Activated B cell treated with CpG ODN at 0.5 μM for 24 hours (primary cell): ENCODE results near the gene S100A12. TPM values are rescaled to one million over a fixed set of nuclear protein-coding genes. Genes with fewer than 3 reads are reported as not detected.
"Not testable (repeated sequence)": the region's sequence is repeated elsewhere in the genome, so short reads cannot be mapped to it uniquely, and the experiment has no call there.

ENCODE experiments used
- ATAC-seq: fragments of 200-7000 bp; cut with Tn5 transposase; one replicate; pipeline ENCODE4 v1.10.0; 2021; ENCODE audit warnings: low read depth, mild to moderate bottlenecking, moderate library complexity
- CTCF ChIA-PET: fragments of 350-600 bp; sonication (Branson Sonifier 250); formaldehyde crosslinking; loops from one replicate; lab custom pipeline; 2021; ENCODE audit warnings: antibody characterized with exemption; lab: Charles Lee
- POLR2A ChIA-PET: fragments of 350-600 bp; sonication (Branson Sonifier 250); formaldehyde crosslinking; loops from one replicate; lab custom pipeline; 2021; ENCODE audit warnings: antibody characterized with exemption; lab: Charles Lee
- DNase-seq: peaks from one replicate; pipeline ENCODE4 v3.0.0; 2022
- H3K27ac Mint-ChIP-seq: one replicate; pipeline ENCODE4 v1.8.0; 2020; ENCODE audit warnings: mixed read lengths
- H3K27me3 Mint-ChIP-seq: one replicate; pipeline ENCODE4 v1.8.0; 2021; ENCODE audit warnings: mixed read lengths
- H3K36me3 Mint-ChIP-seq: one replicate; pipeline ENCODE4 v1.8.0; 2021; ENCODE audit warnings: low read depth, mixed read lengths
- H3K4me1 Mint-ChIP-seq: one replicate; pipeline ENCODE4 v1.8.0; 2021; ENCODE audit warnings: mixed read lengths
- H3K4me3 Mint-ChIP-seq: one replicate; pipeline ENCODE4 v1.8.0; 2020; ENCODE audit warnings: mild to moderate bottlenecking, mixed read lengths
- H3K9me3 Mint-ChIP-seq: one replicate; pipeline ENCODE4 v1.8.0; 2020; ENCODE audit warnings: mixed read lengths
- CTCF ChIP-seq: fragments of 200-600 bp; IDR thresholded peaks from one replicate; pipeline ENCODE4 v1.8.0; 2022; ENCODE audit warnings: antibody characterized with exemption, mild to moderate bottlenecking
- intact Hi-C: fragments of 100-400 bp; cut with micrococcal nuclease; formaldehyde crosslinking; loops from one replicate; pipeline ENCODE4 v1.15.1; 2024
- total RNA-seq: library from RNA; stranded (reverse); gene quantifications from 2 replicates; pipeline ENCODE4 v1.2.3, GENCODE V29; 2022

The S100A12 gene
- total RNA-seq, 1 donor from 2014 or later, result not detected

DNA sequence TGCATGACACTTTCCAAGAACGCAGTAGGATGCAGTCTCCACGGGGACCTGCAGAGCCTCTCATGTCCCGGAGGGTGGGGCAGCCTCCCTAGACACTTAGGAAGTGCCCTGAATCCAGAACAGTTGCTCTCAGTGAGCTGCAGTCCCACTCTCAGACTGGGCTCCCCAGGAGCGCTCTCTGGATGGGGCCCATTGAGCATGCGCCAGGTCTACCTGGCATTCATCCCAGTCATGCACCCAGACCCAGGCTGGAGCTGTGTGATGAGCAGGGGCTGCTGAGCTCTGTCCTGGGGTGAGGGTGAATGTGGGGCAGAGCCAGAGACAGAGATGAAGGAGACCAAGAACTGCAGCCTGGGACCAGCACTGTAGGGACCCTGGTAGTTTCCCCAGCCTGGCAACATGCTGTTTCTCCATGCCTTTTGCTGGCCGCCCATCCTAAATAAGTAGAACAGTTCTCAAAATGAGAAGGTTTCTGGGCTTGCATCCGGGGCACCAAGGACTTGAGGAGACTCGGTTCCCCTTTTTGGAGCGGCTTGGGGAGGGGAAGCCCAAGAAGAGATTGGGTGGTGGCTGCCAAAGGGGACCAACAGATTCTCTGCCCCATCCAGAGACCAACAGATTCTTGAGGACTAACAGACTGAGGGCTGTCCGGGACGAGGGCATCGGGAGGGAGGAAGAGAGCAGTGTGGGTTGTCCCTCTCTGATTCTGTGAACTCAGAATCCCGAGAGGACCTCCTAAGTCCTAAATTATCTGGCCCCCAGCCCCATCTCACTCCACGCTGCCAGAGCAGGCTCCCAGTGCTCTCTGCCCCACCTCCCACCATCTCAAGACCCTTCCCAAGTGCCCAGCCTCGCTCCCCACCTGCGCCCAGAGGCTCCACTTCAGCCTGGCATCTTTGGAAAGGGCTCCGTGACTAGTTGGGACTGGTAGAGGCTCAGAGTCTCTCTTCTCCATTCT, 25.8 kb downstream of the S100A12 start:
- ChIA-PET POLR2A (no interaction called here), CTCF (interaction anchor here (6.0 kb wide), 1 partner anchor 145 kb away, joined by 67 read pairs; no protein-coding TSS in a partner anchor)
- no peak for DNase-seq
- Mint-ChIP-seq H3K27ac (no peak overlapping the region), H3K36me3 (no peaks in the 10 kb centered on the region), H3K4me1 (peaks cover 18% of the 10 kb centered on the region), H3K4me3 (no peak overlapping the region), H3K27me3 (peaks cover 32% of the 10 kb centered on the region), H3K9me3 (no peaks in the 10 kb centered on the region)
- ATAC-seq, result no peak
- intact Hi-C loops, result no loop called here
- TF ChIP-seq CTCF, result no peak

GRCh38 chr1:153348511-153349362, 26.7 kb downstream of the S100A12 start, which contains the start of gene PGLYRP4:
TSS of gene PGLYRP4 (minus strand) at chr1:153348841. CDS start at chr1:153347932, 909 bp downstream.
- Mint-ChIP-seq H3K4me3 (no peak within 1 kb of the TSS), H3K27me3 (peaks cover 38% of the 10 kb centered on the region), H3K4me1 (peaks cover 21% of the 10 kb centered on the region), H3K27ac (no peak within 1 kb of the TSS), H3K9me3 (no peaks in the 10 kb centered on the region), H3K36me3 (no peaks in the 10 kb centered on the region)
- intact Hi-C loops, result no loop called here
- ATAC-seq, result no peak
- CTCF ChIA-PET, result interaction anchor here (1.0 kb wide), 1 partner anchor 147 kb away, joined by 3 read pairs; no protein-coding TSS in a partner anchor
- TF ChIP-seq CTCF, result no peak
- POLR2A ChIA-PET, result no interaction called here
- no peak for DNase-seq

DNA sequence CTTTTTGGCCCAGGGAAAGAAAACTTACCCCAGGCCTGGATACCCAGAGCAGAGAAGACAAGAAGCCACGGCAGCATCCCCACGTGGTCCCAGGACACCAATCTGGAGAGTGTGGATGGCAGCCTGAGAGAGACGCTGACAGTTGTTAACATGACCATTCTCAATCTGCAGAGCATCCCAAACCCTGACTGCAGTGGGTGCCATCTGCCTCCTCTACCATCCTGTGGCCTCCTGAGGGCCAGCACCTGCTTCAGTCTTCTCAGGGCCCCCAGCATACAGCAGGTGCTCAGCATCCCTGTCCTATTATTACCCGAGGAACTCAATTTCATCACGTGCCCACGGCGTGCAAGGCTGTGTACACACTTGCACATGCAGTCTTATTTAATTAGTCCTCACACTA, 27.6 kb downstream of the S100A12 start:
- TF ChIP-seq CTCF, result no peak
- Mint-ChIP-seq H3K36me3 (no peaks in the 10 kb centered on the region), H3K4me1 (peaks cover 21% of the 10 kb centered on the region), H3K4me3 (no peak overlapping the region), H3K9me3 (no peaks in the 10 kb centered on the region), H3K27ac (no peak overlapping the region), H3K27me3 (peaks cover 40% of the 10 kb centered on the region)
- DNase-seq (no peak), ATAC-seq (no peak)
- ChIA-PET CTCF (interaction anchor here (1.0 kb wide), 1 partner anchor 147 kb away, joined by 3 read pairs; no protein-coding TSS in a partner anchor), POLR2A (no interaction called here)
- intact Hi-C loops, result no loop called here

GRCh38 chr1:153347049-153347448, 28.4 kb downstream of the S100A12 start:
- ATAC-seq, DNase-seq, POLR2A ChIA-PET, H3K27ac Mint-ChIP-seq, H3K36me3 Mint-ChIP-seq, H3K9me3 Mint-ChIP-seq, CTCF ChIA-PET, H3K4me3 Mint-ChIP-seq, intact Hi-C loops: not testable (repeated sequence)
- Mint-ChIP-seq H3K27me3 (peaks cover 47% of the 10 kb centered on the region), H3K4me1 (peaks cover 21% of the 10 kb centered on the region)

DNA sequence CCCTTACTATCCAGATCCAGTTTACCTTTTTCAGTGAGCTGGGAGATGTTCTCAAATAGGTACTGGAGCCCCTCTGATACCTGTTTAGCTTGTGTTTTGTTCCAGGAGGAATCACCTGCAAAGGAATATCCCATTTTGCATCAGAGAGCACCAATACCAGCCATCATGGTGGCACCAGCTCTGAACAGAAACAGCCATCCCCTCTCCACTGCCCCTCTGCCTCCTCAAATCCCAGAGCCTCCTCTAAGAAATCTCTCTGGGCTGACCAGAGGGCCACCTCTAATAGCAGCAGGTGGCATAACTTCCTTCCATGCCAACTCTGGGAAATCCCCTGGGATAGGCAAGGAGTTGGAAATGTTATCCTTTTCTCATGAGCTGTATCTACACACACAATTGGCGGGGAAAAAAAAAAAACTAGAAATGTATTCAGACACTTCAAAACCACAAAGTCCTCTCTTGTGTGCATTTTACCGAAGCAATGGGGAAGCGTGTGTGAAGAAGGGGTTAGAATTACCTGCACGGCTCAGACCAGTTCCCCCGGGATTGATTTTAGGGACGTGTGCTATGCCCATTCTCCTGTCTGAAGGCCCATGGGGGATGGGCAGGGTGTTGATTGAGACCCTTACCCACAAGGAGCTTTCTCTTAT, 29.2 kb downstream of the S100A12 start:
- ChIA-PET POLR2A (no interaction called here), CTCF (interaction anchor here (1.6 kb wide), 1 partner anchor 9 kb away, joined by 4 read pairs; no protein-coding TSS in a partner anchor)
- H3K9me3 Mint-ChIP-seq, result no peaks in the 10 kb centered on the region
- H3K27ac Mint-ChIP-seq, result no peak overlapping the region
- H3K4me3 Mint-ChIP-seq, result peak overlapping the region; percentile 8
- H3K27me3 Mint-ChIP-seq, result peaks cover 47% of the 10 kb centered on the region
- no peaks in the 10 kb centered on the region for H3K36me3 Mint-ChIP-seq
- peaks cover 21% of the 10 kb centered on the region for H3K4me1 Mint-ChIP-seq
- DNase-seq, result no peak
- intact Hi-C loops, result no loop called here
- no peak for ATAC-seq
- TF ChIP-seq CTCF, result no peak
